Measurements from ENCODE around the gene RAB1A.

Gene RAB1A

DNA sequence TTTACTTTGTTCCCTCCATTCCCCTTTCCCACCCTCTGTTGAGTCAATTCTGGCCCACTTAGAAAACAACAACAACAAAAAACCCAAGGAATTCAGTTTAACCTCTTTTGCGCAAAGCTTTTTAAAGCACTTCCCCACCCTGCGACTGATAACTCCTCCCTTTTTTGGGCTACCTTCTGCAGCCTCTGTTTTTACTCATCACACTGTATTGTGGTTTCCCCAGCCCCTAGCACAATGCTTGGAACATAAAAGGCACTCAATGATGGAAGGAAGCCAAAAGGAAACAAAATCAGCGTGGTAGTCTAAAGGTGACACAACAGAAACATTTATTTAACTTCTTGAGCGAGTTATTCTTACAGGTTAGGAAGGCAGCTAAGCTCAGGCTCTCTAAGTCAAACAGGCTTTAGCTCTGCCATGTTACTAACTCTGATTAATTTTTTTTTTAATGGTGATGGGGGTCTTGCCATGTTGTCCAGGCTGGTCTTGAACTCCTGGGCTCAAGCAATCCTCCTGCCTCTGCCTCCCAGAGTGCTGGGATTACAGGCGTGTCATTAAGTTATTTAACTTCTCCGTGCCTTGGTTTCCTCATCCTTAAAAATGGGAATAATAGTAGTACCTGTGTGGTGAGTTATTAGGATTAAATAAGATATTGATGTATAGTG is 72.4 kb downstream of the RAB1A start:
- DNase-seq: peak; percentile 44

- no peak for DNase-seq
Measured at GRCh38 chr2:65057054-65057375, 72.9 kb downstream of the RAB1A start.

- peak; percentile 96 for DNase-seq
Measured at GRCh38 chr2:65056215-65057053, 73.5 kb downstream of the RAB1A start, which contains the start of gene CEP68. Gene CEP68 (plus strand): TSS chr2:65056416. CDS start chr2:65069445, 13,029 bp downstream.

DNA sequence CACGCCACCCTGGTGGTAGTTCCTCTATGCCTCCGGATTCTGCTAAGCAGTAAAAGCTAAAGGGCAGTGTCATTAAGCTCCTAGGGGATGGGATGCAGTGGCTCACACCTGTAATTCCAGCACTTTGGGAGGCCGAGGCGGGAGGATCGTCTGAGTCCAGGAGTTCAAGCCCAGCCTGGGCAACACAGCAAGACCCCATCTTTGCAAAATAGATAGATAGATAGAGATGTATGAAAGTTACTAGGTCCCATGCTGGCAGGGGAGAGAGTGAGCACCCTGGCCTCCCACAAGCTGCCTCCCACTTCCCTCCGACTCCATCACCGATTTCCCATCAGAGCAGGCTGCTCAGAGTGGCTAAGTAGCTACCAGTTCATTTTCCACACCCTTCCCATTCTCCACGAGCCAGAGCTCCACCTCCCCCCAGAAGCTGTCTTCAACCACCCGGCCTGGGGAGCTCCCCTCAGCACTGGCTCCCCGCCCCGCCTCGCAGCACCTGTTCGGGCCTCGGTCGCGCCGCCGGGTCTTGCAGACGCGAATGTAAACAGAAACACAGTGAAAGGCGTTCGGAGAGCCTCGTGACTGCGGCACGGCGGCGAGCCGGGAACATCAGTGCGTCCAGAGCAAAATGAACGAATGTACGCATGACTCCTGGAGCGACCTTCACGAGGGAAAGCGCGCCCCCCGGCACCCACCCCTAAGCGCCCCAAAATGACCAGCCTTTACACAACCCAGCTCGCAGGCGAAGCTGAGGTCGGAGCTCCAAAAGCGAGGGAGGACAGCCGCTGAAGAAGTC is 74.3 kb downstream of the RAB1A start:
- DNase-seq: peak; percentile 84

DNA sequence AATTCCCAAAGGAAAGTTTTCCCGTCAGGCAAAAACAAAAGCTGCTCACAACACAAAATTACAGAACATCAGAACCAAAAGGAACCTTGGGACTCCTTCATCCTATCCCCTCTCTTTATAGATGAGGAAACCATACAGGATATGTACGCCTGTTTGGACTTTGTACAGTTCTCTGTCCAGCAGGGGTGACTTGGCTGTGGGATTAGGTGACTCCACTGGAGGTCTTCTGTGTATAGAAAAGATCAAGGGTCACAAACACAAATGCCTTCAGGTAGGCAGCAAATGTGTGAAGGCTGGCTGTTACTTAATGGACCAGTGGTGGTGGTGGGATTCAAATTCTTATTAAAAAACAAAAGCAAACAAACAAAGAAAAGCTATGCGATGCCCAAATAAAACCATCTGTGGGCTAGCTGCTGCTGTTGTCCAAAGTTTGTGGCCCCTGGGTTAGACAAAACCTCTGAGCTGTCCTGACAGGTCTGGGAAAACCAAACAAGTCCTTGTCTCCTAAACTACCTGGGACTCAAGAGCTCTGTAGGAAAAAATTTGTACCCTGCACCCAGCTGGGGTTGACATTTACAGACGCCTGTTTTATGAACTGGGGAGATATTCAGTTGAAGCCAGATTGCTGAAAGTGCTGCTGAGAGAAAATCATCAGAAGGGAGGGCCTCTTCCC is 75.0 kb downstream of the RAB1A start:
- DNase-seq: no peak

- no peak for DNase-seq
Measured at GRCh38 chr2:65053199-65053598, 76.7 kb downstream of the RAB1A start.

- no peak for DNase-seq
Measured at GRCh38 chr2:65050931-65051330, 79.0 kb downstream of the RAB1A start.

- no peak for DNase-seq
Measured at GRCh38 chr2:65049010-65049639, 80.8 kb downstream of the RAB1A start.

GRCh38 chr2:65046633-65047407 is 83.1 kb downstream of the RAB1A start:
- DNase-seq: no peak

DNA sequence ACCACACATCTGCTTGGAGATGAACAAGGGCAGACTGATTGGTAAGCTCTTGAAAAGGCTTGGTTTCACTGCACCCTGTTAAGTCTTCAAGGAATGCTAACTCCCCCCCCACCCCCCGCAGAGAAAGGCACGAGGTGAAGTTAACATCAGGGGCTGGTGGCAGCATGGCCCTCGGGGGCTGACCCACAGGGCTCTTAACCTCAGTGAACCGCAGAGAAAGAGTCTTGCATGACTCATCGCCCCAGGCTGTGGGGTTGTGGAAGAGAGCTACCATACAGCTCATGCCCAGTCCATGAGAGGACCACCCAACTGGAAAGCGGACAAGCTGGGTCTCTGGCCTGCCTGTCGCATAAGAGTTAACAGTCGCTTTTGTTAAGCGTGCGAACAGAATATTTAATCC is 84.3 kb downstream of the RAB1A start:
- no peak for DNase-seq

DNA sequence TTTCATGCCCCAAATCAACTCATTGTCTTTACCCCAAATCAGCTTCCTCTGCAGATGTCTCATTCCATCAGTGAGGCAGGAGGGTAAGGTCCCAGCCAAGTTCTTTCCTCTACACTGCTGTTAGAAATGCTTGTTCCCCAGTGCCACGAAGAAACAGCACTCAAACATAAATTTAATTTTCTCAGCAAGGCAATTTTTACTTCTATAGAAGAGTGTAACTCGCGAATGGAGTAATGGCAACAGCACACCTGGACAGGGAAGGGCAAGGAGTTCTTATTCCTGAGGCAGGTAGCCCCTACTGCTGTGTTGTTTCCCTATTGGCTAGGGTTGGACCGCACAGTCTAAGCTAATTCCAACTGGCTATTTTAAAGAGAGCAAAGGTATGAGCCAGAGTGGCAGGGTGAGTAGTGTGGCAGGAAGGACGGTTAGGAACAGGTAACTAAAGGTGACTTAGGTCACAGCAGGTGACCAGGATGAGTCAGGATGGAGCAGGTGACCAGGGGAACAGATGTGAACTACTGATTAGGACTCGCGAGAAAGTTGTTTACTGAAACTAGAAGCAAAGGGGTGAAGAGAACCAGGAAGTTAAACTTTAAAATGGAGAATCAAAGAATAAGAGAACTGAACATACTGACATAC is 85.7 kb downstream of the RAB1A start:
- no peak for DNase-seq

DNA sequence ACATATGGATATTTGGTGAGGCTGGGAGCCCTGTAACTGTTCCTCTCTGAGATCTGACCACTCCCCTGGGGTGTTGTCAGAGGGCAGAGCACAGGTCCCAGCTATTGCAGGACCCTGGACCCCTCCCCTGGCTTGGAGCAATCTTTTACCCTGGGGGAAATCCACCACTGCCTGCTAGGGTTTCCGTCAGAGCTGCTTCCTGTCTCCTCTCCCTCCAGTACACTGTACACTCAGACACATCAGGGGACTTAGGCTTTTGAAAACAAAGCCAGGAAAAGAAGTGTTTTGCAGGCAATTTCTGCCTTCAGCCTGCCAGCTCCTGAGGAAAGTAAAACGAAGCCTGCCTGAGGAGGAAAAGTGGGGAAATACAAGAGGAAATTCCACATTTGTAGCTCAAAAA is 86.9 kb downstream of the RAB1A start:
- DNase-seq: no peak

DNA sequence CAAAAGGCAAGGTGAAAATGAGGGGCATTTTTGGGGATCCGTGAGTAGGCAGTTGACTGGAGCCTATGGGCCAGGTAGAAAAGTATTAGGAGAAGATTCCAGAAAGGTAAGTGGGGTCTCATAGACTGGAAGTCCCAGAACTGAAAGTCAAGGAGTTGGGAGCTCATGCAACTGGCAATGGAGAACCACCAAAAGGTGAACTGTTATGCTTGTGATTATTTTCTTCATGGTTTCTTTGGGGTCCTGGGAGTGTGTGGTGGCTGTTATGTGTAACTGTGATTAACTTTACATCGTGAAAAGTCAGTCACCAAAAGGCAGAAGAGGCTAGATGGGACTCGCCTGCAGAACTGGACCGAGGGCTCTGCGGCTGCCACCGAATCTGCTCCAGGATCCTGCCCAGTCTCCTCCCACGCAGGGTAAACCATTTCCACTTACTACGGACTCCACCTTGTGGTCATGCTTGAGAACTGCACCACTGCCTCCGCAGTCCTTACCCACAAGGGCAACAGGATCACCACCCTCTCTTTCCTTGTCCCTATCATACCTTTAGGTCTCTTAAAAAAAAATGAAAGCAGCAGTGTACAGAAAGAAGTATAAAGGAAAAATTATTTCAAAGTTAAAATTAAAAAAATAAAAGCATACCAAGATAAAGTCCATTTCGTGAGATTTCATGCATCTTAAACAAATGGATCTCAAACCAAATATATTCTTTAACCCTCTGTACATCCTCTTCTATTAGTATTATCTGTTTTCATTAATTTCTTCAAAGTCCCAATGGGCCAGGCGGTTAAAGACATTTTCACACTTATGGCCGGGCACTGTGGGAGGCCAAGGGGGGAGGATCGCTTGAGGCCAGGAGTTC is 89.3 kb downstream of the RAB1A start:
- DNase-seq: peak; percentile 48

DNA sequence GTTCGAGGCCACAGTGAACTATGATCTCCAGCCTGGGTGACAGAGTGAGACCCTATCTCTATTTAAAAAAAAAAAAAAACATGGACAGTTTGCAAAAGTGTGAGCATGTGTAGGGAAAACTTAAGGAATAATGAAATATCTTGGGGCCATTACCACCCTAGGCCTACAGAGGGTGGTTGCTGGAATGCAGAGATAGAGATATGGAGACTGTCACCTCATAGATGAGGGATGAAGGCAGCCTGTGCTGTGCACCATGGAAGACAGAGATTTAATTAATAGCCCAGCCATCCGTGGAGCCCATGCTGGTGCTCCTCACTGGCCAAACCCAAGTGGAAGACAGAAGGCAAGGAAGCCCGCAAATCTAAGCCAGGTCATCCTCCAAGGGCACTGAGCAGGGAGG is 90.3 kb downstream of the RAB1A start:
- no peak for DNase-seq

- no peak for DNase-seq
Measured at GRCh38 chr2:65037178-65037577, 92.7 kb downstream of the RAB1A start.

Data from NCI-H1105 (cell line).